Fibroblast of skin of back (primary cell): ENCODE results near the gene PHGDH. TPM values are rescaled to one million over a fixed set of nuclear protein-coding genes. Genes with fewer than 3 reads are reported as not detected.
"Not testable (repeated sequence)": the region's sequence is repeated elsewhere in the genome, so short reads cannot be mapped to it uniquely, and the experiment has no call there.

Source experiments
- DNase-seq: peaks from one replicate; pipeline ENCODE4 v3.0.0-alpha.2; 2013
- polyA plus RNA-seq, 2 experiments: library from polyadenylated mRNA; unstranded; fragments of 120-200 nt; gene quantifications; one replicate each; pipeline ENCODE4 v1.2.1, GENCODE V29; 2013; ENCODE audit not compliant: insufficient read length in 2 of 2

PHGDH gene
- polyA plus RNA-seq (2013, experiment 1 of 2; ENCODE audit: insufficient read length), result 521 TPM
- 305 TPM for polyA plus RNA-seq (2013, experiment 2 of 2; ENCODE audit: insufficient read length)

GRCh38 chr1:119711804-119712341, at the start of gene PHGDH:
Gene PHGDH (plus strand): TSS chr1:119711934. CDS start chr1:119712023, 89 bp downstream.
- peak; percentile 92 for DNase-seq

- no peak for DNase-seq
These were observed 49.7 kb upstream of the PHGDH start for GRCh38 chr1:119662034-119662437.

- no peak for DNase-seq
These were observed 47.7 kb upstream of the PHGDH start for GRCh38 chr1:119664067-119664466.

DNA sequence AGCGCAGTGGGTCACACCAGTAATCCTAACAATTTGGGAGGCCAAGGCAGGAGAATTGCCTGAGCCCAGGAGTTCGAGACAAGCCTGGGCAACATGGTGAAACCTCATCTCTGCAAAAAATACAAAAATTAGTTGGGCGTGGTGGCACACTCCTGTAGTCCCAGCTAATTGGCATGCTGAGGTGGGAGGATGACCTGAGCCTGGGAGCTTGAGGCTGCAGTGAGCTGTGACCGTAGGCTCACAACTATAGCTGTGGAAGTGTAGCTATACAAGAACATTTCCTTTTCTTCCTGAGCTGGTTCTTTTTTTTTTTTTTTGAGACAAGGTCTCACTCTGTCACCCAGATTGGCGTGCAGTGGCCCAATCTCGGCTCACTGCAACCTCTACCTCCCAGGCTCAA, 44.6 kb upstream of the PHGDH start:
- DNase-seq, result no peak

GRCh38 chr1:119670898-119671297, 40.8 kb upstream of the PHGDH start:
- DNase-seq, result no peak

- DNase-seq, result peak; percentile 59
These were observed 38.4 kb upstream of the PHGDH start for GRCh38 chr1:119673171-119673940.

DNA sequence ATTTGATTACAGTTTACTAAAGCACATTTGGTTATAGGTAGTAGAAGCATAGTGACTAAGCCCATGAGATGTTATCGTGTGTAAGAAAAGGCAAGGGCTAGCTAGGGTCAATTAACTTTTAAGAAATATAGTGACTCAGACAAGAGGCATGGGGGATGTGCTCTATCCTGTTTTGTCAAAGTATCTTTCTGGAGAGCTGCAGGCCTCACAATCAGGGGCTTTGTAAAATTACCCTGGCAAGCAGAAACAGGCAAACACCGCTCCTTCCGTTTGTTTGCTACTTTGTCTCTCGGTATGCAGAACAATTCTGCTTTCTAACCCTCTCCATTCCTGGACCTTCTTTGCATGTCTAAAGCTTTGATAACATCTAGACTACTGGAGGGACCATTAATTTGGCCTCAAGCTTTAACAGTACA, 37.6 kb upstream of the PHGDH start:
- DNase-seq, result peak; percentile 52

GRCh38 chr1:119674835-119675289, 36.9 kb upstream of the PHGDH start:
- DNase-seq, result no peak

DNA sequence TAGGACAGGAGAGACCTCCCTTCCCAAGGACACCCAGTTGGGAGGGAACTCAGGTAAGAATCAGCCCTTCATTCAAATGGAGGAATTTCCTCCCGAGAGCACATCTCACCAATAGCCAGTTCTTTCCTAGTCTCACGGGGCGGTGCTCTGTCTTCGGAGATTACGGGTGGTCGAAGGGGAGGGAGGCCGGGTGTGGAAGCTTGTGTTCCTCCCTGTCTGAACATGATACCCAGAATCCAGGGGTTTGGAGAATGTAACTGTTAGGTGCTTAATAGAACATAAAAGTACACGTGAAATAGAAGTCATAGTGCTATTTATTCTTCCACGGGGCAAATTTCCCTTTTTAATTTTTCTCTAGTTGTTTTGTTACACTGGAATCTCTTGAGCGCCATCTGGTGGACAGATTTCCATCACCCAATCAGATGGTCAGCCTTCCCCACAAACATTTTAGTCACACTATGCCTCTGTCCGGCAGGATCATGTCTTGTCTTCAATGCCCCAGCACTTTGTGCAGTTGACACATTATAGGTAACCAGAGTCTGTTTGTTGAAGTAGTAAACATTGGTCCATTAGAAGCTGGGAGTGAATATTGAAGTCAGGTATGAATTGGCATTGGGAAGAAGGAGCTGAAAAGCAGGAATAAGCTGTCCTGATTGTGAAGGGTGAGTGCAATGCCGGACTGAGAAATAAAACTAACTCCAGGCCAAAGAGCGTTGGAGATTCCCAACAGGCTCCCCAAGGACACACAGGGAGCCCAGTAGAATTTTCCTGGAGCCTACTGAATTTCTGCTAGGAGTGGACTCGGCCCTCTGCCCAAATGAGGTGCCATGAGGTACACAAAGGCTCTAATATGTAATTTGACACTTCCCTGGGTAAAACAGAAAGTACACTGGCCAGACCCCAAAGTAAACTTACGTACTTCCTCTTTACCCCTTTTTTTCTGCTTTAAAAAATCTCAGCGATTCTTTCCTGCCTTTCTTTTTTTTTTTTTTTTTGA, 36.1 kb upstream of the PHGDH start:
- DNase-seq, result peak; percentile 80

DNA sequence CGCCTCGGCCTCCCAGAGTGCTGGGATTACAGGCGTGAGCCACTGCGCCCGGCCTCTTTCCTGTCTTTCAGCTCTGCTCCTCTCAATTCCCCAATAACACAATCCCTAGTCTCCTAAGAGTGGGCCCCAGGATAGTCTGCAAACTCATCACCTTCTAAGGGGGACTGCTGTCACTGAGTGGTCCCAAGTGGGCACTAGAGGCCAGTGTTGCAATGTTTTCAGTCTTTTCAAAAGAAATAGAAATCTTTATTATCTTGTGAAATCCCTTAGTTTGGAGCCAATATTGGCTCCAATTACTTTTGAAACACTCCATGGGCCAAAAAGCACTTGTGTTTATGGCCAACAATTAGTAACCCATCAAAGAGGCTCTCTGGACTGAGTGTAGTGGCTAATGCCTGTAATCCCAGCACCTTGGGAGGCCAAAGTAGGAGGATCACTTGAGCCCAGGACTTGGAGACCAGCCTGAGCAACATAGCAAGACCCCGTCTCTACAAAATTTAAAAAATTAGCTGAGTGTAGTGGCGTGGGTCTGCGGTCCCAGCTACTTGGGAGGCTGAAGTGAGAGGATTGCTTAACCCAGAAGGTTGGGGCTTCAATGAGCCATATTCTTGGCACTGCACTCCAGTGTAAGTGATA, 35.0 kb upstream of the PHGDH start:
- no peak for DNase-seq

DNA sequence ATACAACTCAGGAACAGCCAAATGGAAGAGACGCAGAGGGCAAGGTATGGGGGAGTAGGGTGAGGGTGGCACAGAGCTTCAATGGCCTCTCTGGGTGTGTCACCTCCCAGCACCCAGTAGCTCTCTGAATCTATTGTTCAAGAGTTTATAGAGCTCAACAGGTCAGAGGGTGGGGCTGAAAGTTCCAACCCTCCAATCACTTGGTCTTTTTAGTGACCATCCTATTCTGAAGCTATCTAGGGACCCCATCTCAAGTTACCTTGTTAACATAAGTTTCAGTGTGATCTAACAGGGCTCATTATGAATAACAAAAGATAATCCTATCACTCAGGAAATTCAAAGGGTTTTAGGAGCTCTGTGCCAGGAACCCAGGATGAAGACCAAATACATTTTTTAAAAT, 32.5 kb upstream of the PHGDH start:
- no peak for DNase-seq

DNA sequence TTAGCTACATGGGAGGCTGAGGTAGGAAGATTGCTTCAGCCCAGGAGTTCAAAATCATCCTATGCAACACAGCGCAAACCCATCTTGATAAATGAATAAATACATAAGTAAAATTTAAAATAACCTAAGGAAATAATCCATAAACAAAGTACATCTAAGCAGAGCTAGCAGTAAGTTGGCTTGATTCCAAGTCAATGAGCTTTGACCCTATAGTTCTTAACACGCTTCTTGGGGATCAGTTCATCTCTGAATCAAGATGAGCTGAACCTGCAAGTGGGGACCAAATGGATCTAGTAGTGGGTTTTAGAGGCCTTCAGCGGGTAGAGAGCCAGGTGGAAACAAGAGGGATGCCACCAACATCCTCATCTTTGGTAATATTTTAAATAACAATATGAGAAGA, 31.5 kb upstream of the PHGDH start:
- no peak for DNase-seq

DNA sequence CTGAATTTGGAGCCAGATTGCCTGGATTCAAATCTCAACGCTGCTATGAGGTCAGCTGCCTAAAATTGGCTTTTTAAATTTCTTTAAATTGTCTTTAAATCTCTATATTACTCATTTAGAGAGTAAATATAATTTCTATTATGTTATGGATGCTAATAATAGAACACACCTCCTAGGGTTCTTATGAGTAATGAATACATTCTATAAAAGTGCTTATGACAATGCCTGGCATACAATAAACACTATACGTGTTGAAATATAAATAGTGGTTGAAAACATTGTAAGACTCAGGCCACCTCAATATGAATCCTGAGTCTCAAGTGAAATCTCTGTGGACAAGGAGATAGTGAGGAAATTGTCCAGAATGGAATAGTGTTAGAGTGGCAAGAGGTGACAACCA, 31.0 kb upstream of the PHGDH start:
- DNase-seq, result no peak

GRCh38 chr1:119681560-119681959, 30.2 kb upstream of the PHGDH start:
- DNase-seq, result no peak

- DNase-seq, result no peak
These were observed 29.6 kb upstream of the PHGDH start for GRCh38 chr1:119682141-119682540.

DNA sequence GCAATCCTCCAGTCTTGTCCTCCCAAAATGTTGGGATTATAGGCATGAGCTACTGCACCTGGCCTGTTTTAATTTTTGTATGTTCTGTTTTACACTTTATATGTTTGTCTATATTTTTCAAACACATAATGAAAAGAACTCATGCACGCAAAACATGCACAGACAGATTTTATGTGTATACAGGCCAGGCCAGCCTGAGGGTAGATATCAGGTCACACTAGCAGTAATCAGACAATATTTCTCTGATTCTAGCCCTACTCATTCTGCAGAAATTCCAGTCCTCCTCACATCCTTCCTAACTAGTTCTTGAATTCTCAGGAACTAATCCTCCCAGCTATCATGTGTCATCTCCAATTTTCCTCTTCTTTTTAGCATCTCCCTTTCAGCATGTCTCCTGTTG, 27.8 kb upstream of the PHGDH start:
- no peak for DNase-seq

DNA sequence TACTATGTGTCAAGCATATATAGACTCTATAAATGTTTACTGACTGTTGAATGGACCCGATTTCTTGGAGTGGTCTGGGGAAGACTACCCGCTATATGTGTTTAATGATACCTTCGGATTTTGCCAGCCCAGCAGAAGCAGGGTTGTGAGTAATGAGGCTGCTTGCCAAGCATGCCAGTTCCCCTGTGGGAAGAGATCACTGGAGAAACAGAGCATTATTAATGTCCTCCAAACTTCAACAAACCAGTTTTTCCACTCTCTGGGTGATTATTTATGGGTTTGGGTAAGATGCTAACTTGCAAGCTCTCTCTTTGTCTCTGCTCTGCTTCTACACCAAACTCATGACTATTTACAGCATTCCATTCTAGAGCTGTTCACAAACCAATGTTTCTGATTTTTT, 25.1 kb upstream of the PHGDH start:
- no peak for DNase-seq

GRCh38 chr1:119687434-119688079, 24.2 kb upstream of the PHGDH start:
- DNase-seq, result no peak

DNA sequence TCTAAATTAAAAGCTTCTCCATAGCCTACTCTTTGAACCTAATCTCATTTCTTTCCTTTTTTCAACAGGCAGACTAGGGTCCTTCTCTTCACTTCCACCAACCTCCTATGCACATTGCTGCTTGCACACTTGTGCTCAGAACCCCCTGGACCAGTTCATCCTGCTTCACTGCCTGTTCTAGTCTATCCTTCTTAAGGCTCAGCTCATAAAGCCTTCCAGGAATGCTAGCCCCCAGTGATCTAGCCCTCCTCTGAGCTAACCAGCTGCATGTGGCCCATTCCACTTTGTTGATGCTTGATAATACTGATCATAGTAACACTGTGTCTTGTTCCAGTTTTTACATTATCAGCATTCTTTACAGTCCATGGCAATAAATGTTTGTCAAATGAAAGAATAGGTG, 22.9 kb upstream of the PHGDH start:
- DNase-seq, result no peak

- no peak for DNase-seq
These were observed 22.2 kb upstream of the PHGDH start for GRCh38 chr1:119689511-119689910.

DNA sequence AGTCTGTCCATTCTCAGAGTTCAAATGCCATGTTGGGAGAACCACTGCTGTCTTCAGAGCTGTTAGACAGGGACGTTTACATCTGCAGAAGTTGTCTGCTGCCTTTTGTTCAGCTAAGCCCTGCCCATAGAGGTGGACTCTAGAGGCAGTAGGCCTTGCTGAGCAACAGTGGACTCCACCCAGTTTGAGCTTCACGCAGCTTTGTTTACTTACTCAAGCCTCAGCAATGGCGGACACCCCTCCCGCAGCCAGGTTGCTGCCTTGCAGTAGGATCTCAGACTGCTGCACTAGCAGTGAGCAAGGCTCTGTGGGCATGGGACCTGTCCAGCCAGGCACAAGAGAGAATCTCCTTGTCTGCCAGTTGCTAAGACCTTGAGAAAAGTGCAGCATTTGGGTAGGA, 14.9 kb upstream of the PHGDH start:
- DNase-seq, result not testable (repeated sequence)

GRCh38 chr1:119697598-119697997, 14.1 kb upstream of the PHGDH start:
- DNase-seq, result no peak
